Choroid plexus epithelial cell (primary cell): ENCODE data around the gene ZAR1L.

Source experiments
- DNase-seq: peaks from one replicate; pipeline ENCODE4 v3.0.0-alpha.2; 2010; ENCODE audit warnings: low read depth
- H3K4me3 ChIP-seq: 2 replicates; pipeline ENCODE4 v1.5.1; 2011; ENCODE audit warnings: low read depth, mild to moderate bottlenecking, control low read depth, low read length, moderate library complexity
- TF ChIP-seq, protein P1 (sequence below): conservative IDR thresholded peaks from 2 replicates; pipeline ENCODE4 v1.5.1; 2011; ENCODE audit warnings: low read depth, mild to moderate bottlenecking, control low read depth, inconsistent platforms, low read length, moderate library complexity

The ZAR1L gene

DNA sequence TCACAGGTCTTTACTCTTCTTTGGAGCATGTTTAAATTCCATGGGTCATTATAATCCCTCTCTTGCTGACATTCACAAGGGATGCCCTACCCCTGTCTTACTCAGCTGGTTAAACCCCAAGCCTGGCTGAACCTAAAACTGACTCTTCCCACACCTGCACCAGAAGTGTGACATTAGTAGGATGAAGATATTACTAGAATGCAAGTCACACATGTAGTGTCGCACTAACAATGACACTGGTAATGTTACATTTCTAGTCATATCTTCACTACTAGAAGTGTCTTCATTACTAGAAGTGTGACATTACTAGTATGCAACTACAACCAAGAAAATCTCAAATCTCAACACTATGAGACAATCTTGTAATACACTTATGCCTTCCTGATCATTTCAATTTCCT, 14.2 kb downstream of the ZAR1L start:
- TF ChIP-seq, protein P1, sequence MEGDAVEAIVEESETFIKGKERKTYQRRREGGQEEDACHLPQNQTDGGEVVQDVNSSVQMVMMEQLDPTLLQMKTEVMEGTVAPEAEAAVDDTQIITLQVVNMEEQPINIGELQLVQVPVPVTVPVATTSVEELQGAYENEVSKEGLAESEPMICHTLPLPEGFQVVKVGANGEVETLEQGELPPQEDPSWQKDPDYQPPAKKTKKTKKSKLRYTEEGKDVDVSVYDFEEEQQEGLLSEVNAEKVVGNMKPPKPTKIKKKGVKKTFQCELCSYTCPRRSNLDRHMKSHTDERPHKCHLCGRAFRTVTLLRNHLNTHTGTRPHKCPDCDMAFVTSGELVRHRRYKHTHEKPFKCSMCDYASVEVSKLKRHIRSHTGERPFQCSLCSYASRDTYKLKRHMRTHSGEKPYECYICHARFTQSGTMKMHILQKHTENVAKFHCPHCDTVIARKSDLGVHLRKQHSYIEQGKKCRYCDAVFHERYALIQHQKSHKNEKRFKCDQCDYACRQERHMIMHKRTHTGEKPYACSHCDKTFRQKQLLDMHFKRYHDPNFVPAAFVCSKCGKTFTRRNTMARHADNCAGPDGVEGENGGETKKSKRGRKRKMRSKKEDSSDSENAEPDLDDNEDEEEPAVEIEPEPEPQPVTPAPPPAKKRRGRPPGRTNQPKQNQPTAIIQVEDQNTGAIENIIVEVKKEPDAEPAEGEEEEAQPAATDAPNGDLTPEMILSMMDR, result no peak
- no peak overlapping the region for H3K4me3 ChIP-seq
- no peak for DNase-seq

DNA sequence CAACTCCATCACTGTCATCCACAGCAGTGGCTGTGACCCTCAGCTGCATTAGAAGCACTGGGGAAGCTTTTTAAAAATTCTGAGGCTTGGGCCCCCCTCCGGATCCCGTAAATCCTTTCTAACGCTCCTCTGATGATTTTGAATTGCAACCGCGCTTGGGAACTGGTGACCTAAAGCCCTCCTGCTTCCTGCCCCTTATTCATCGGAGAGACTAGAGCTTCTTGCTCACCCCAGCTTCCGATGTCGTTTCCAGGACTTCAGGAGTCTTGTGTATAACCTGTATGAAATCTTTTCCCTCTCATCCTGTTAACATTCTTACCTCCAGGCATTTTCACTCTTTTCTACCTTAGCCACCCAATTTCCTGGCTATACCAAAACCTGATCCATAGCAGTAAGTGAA, 14.8 kb downstream of the ZAR1L start:
- H3K4me3 ChIP-seq, result no peak overlapping the region
- DNase-seq, result no peak
- TF ChIP-seq, protein P1, result no peak

DNA sequence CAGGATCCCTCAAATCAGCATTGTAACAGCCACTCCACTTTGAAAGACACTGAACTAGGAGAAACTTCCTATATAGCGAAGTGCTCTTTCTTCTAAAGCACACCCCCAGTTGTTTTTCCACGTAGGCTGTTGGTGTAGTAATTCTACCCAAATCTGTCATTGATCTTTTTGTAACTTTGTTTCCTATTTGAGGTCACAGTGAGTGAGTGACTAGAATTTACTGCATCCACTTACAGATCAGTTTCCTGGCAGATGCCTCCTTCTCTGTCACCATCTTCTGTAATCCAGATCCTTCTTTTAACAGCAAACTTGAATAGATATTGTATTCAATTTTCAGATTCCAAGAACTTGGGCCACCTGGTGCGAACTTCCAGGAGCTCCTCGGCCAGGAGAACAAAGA, 15.3 kb downstream of the ZAR1L start:
- TF ChIP-seq, protein P1, result no peak
- no peak overlapping the region for H3K4me3 ChIP-seq
- no peak for DNase-seq

DNA sequence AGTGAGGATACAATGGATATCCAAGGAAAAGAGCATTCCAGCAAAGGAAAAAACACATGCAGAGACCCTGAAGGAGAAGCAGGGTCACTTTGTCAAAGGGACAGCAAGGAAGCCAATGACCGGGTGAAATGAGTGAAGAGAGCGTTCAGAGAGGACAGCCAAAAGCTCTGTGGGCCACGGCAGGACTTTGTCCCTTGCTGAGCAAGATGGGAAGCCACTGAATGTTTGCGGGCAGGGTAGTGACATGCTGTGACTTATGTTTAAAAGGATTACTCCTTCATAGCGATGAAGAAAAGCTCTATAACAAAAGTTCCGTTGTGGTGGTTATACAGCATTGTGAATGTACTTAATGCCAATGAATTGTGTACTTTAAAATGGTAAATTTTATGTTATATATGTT, 16.5 kb downstream of the ZAR1L start:
- no peak for DNase-seq
- no peak overlapping the region for H3K4me3 ChIP-seq
- TF ChIP-seq, protein P1, result no peak

DNA sequence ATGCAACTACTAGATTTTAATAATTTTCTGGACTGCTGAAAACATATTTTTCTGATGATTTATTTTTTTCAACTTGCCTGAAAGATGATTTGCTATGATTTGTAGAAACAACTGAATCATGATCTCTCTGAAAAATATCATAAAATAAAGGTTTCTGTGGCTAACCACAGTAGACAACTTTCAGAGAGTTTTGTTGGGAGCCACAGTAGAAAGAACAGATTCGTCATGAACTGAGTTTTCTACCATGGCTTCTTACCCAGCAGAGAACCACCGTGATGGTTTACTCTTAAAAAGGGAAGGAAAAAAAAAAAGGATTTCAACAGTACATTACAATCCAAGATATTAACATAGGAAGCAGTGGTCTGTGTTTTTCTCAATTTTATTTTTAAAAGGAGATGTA, 18.0 kb downstream of the ZAR1L start:
- TF ChIP-seq, protein P1, result no peak
- no peak overlapping the region for H3K4me3 ChIP-seq
- DNase-seq, result no peak

DNA sequence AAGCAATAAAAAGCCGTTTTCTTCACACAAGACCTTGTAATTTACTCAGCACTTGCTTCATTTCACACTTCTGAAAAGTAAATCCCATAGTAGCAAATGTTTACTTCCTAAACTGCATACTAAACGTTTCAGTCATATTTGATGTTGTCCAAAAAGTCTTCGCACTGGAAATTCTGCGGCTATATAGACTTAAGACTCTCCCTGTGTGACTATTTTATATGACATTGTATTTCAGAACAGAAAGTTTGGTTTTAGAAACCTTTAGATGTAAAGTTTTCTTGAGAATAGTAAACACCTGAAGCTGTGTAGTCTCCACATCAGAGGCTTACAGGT, 29.6 kb downstream of the ZAR1L start:
- DNase-seq, result no peak
- H3K4me3 ChIP-seq, result no peak overlapping the region
- TF ChIP-seq, protein P1, result no peak

DNA sequence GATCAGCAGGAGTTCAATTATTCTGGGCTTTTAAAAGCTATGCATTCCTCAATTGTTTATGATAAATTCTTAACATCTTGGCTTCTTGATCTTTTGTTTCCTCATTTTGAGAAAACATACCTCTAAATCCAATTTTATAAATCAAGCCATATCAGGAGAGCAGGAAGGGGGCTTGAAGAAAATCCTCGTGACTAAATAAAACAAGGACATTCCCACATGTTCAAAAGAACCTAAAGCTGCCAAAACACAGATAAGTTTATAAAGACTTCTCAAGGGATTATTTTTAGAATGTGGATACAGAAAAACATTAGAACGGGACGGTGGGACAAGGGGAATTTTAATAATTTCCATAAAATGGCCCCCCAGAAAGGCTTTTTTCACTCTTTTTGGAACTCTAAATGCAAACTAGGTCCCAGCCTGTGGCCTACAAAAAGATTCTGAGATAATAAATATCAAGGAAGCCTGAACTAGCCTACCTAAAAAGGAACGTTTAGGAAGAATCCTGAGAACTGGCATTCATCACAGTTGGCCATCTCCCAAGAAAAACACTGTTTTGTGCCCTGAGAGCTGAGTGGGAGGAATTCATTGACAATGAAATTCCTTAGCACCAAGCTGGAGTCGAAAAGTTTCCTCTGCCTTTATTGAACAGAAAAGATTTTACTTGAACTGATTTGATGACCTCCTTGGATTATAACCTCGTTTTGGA, 30.1 kb downstream of the ZAR1L start:
- H3K4me3 ChIP-seq, result no peak overlapping the region
- TF ChIP-seq, protein P1, result no peak
- peak; percentile 83 for DNase-seq
